Osteocyte (in vitro differentiated cells): Measurements from ENCODE around the gene PIK3AP1. TPM values are rescaled to one million over a fixed set of nuclear protein-coding genes. Genes with fewer than 3 reads are reported as not detected.

Experiments
- DNase-seq: peaks from one replicate; pipeline ENCODE4 v3.0.0; 2021; ENCODE audit warnings: mixed read lengths; ENCODE audit not compliant: unreplicated experiment; ENCODE audit errors: extremely low spot score
- H3K27ac Mint-ChIP-seq: one replicate; pipeline ENCODE4 v1.8.0; 2021; ENCODE audit warnings: mild to moderate bottlenecking, mixed read lengths; ENCODE audit not compliant: unreplicated experiment
- H3K27me3 Mint-ChIP-seq: one replicate; pipeline ENCODE4 v1.8.0; 2021; ENCODE audit warnings: mixed read lengths; ENCODE audit not compliant: unreplicated experiment
- H3K36me3 Mint-ChIP-seq: one replicate; pipeline ENCODE4 v1.8.0; 2021; ENCODE audit warnings: mixed read lengths; ENCODE audit not compliant: unreplicated experiment
- H3K4me1 Mint-ChIP-seq: one replicate; pipeline ENCODE4 v1.8.0; 2021; ENCODE audit warnings: mixed read lengths; ENCODE audit not compliant: unreplicated experiment
- H3K4me3 Mint-ChIP-seq: one replicate; pipeline ENCODE4 v1.8.0; 2021; ENCODE audit warnings: mild to moderate bottlenecking, moderate library complexity, mixed read lengths; ENCODE audit not compliant: unreplicated experiment
- H3K9me3 Mint-ChIP-seq: one replicate; pipeline ENCODE4 v1.8.0; 2021; ENCODE audit warnings: mixed read lengths; ENCODE audit not compliant: unreplicated experiment
- long read RNA-seq: library from polyadenylated mRNA; unstranded; transcript quantifications from one replicate; pipeline ENCODE4 v2.0.0, GENCODE V29; 2021
- total RNA-seq: library from RNA; stranded (reverse); gene quantifications from 2 replicates; pipeline ENCODE4 v1.2.1, GENCODE V29; 2021
- TF ChIP-seq, protein P1 (sequence below): fragments of 200-600 bp; sonication (generic); IDR thresholded peaks from 2 replicates; pipeline ENCODE4 v1.5.0; 2021; ENCODE audit warnings: antibody characterized with exemption, mild to moderate bottlenecking, moderate library complexity

The PIK3AP1 gene, protein sequence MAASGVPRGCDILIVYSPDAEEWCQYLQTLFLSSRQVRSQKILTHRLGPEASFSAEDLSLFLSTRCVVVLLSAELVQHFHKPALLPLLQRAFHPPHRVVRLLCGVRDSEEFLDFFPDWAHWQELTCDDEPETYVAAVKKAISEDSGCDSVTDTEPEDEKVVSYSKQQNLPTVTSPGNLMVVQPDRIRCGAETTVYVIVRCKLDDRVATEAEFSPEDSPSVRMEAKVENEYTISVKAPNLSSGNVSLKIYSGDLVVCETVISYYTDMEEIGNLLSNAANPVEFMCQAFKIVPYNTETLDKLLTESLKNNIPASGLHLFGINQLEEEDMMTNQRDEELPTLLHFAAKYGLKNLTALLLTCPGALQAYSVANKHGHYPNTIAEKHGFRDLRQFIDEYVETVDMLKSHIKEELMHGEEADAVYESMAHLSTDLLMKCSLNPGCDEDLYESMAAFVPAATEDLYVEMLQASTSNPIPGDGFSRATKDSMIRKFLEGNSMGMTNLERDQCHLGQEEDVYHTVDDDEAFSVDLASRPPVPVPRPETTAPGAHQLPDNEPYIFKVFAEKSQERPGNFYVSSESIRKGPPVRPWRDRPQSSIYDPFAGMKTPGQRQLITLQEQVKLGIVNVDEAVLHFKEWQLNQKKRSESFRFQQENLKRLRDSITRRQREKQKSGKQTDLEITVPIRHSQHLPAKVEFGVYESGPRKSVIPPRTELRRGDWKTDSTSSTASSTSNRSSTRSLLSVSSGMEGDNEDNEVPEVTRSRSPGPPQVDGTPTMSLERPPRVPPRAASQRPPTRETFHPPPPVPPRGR
- 0.19 and 0.39 TPM in 2 replicates for total RNA-seq
- long read RNA-seq, result 0 reads

DNA sequence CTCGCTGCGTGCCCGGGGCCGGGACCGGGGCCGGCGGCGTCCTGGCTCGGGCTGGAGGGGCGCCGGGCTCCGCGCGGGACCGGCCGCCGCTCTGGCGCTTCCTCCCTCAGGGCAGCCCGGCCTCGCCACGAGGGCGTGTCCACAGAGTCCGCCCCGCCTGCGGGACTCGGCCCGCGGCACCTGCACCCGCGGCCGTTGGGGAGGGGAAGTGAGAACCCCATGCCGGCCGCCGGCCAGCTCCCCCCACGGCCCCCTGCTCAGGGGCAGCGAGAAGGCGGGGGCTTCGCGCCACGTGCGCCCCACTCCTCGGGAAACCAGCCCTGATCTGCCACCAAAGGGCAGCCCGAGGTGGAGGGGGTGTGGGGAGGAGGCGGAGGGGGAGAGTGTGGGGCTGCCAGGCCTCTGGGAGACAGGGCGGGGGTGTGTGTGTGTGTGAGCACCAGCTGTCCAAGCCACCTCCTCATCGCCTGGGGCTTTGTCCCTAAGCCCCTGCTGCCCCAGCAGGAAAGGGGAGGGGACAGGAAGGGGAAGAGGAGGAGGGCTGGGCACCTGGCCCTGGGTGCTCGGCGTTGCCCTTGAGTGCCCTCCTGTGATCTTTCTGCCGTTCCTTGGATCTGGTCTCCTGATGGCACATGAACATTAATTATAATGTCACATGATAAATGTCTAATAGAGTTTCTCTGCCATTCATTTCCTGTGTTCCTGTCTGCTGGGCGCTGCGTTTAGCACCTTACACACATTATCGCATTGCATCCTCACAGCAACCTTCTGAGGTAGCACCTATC is at the start of gene PIK3AP1:
TSS of gene PIK3AP1 (minus strand) at position 93 of the 785 bp plus-strand sequence. CDS start 120 bp downstream, outside the sequence.
- no peak for DNase-seq
- peaks cover 8% of the 10 kb centered on the region for H3K4me1 Mint-ChIP-seq
- no peak within 1 kb of the TSS for H3K27ac Mint-ChIP-seq
- peak within 1 kb of the TSS; percentile 72 for H3K4me3 Mint-ChIP-seq
- TF ChIP-seq, protein P1, sequence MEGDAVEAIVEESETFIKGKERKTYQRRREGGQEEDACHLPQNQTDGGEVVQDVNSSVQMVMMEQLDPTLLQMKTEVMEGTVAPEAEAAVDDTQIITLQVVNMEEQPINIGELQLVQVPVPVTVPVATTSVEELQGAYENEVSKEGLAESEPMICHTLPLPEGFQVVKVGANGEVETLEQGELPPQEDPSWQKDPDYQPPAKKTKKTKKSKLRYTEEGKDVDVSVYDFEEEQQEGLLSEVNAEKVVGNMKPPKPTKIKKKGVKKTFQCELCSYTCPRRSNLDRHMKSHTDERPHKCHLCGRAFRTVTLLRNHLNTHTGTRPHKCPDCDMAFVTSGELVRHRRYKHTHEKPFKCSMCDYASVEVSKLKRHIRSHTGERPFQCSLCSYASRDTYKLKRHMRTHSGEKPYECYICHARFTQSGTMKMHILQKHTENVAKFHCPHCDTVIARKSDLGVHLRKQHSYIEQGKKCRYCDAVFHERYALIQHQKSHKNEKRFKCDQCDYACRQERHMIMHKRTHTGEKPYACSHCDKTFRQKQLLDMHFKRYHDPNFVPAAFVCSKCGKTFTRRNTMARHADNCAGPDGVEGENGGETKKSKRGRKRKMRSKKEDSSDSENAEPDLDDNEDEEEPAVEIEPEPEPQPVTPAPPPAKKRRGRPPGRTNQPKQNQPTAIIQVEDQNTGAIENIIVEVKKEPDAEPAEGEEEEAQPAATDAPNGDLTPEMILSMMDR, result no peak
- H3K36me3 Mint-ChIP-seq, result no peaks in the 10 kb centered on the region
- H3K27me3 Mint-ChIP-seq, result peaks cover 34% of the 10 kb centered on the region
- H3K9me3 Mint-ChIP-seq, result peaks cover 4% of the 10 kb centered on the region

DNA sequence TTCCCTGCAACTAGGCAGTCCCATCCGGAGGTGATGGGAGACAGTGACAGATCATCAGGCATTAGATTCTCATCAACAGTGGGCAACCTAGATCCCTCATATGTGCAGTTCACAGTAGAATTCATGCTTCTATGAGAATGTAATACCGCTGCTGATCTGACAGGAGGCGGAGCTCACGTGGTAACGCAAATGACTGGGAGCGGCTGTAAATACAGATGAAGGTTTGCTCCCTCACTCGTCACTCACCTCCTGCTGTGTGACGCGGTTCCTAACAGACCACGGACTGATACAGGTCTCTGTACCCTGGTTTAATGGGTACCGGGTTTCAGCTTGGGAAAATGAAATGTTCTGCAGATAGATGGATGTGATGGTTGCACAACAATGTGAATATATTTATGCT is 47.8 kb upstream of the PIK3AP1 start:
- Mint-ChIP-seq H3K4me1 (no peaks in the 10 kb centered on the region), H3K27me3 (no peaks in the 10 kb centered on the region), H3K36me3 (no peaks in the 10 kb centered on the region), H3K9me3 (peaks cover 10% of the 10 kb centered on the region), H3K27ac (no peak overlapping the region), H3K4me3 (no peak overlapping the region)
- TF ChIP-seq, protein P1, result no peak
- no peak for DNase-seq

DNA sequence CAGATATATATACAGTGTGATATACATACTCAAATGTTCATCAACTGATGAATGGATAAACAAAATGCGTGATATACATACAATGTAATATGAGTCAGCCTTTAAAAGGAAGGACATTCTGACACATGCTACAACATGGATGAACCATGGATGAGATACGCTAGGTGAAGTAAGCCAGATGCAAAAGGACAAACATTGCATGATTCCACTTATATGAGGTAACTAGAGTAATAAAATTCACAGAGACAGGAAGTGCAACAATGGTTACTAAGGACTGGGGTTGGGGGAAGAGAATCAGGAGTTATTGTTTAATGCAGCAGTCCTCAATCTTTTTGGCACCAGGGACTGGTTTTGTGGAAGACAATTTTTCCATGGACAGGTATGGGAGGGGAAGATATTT is 47.3 kb upstream of the PIK3AP1 start:
- TF ChIP-seq, protein P1, result no peak
- H3K27me3 Mint-ChIP-seq, result no peaks in the 10 kb centered on the region
- H3K27ac Mint-ChIP-seq, result no peak overlapping the region
- no peaks in the 10 kb centered on the region for H3K36me3 Mint-ChIP-seq
- H3K9me3 Mint-ChIP-seq, result peaks cover 9% of the 10 kb centered on the region
- no peak overlapping the region for H3K4me3 Mint-ChIP-seq
- DNase-seq, result no peak
- no peaks in the 10 kb centered on the region for H3K4me1 Mint-ChIP-seq

DNA sequence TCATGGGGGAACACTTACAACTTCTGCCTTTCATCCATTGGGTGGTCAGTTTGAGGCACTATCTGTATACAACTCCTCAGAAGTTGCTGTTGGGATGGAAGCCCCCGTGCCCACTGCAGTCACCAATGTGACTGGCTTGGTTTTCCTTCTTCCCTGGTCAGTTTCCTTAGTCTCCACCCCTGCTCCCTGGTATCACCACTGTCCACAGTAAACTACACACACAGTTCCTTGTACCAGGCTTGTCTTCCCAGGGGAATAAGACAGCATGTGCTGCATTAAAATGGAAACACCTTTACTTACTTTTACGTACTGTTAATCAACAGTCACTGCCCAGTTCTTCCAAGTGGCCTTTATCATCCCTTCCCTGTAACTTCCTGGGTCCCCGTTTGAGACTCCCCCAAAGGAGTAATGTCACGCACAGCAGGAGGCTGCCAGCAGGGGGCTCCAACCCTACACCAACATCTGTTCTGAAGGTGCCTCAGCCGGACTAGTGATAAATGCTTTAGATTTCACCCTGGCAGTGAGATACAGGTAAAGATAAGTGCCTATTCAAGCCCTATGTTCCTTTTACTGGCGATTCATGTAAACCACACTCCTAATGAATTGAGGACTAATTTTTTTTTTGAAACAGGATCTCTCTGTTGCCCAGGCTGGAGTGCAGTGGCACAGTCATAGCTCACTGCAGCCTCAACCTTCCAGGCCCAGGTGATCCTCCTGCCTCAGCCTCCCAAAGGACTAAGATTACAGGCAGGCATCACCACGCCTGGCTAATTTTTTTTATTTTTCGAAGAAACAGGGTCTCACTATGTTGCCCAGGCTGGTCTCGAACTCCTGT is 45.3 kb upstream of the PIK3AP1 start:
- Mint-ChIP-seq H3K4me1 (no peaks in the 10 kb centered on the region), H3K4me3 (no peak overlapping the region), H3K36me3 (no peaks in the 10 kb centered on the region), H3K27ac (no peak overlapping the region), H3K9me3 (no peaks in the 10 kb centered on the region), H3K27me3 (peaks cover 6% of the 10 kb centered on the region)
- DNase-seq, result no peak
- TF ChIP-seq, protein P1, result peak; percentile 55
